ENCODE results near the gene KLHL34.

The KLHL34 gene

DNA sequence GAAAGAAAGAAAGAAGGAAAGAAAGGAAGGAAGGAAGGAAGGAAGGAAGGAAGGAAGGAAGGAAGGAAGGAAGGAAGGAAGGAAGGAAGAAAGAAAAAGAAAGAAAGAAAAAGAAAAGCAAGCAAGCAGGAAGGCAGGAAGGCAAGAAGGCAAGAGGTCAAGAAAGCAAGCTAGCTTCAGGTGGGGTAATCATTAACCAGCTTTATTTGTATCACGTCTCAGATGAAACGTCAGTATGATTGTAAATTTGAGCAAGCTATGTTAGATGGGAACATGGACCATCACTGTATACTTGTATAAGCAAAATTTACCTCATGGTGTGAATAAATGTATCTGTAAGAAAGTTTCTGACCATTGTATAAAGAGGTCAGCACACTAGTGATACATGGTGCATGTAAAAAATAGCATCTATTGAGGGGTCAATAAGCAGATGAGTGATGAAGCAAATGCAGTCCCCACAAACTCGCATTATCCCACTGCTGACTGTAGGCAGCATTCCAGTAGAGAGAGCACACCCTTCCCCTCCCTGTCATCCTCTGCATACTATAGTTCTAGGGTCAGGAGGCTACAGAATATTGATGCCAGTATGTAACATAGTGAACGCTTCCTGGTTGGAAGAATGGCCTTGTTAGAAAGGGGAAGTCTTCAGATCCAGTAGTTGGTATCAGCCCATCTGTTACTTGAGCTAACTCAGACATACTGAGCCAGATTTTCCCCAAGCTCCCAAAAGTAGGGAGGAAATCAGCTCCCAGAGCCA, 16.5 kb upstream of the KLHL34 start:
- H3K4me3 ChIP-seq (ENCODE audit: low read depth in 1 of 2, low read length in 2 of 2): no peak overlapping the region
- no peaks in the 10 kb centered on the region for H3K4me1 ChIP-seq (ENCODE audit: control insufficient read depth in 1 of 2, insufficient read depth in 2 of 2, low read length in 2 of 2)
- H3K27ac ChIP-seq (ENCODE audit: low read length): no peak overlapping the region
- no peaks in the 10 kb centered on the region for H3K36me3 ChIP-seq (ENCODE audit: control insufficient read depth in 1 of 2, insufficient read depth in 2 of 2, low read length in 2 of 2)
- no peaks in the 10 kb centered on the region for H3K9me3 ChIP-seq (ENCODE audit: control insufficient read depth in 1 of 2, low read length in 2 of 2)
- no peaks in the 10 kb centered on the region for H3K27me3 ChIP-seq (ENCODE audit: low read depth, low read length)

GRCh38 chrX:21666679-21667078, 8.5 kb upstream of the KLHL34 start:
- H3K27ac ChIP-seq (ENCODE audit: low read length): no peak overlapping the region
- no peak overlapping the region for H3K4me3 ChIP-seq (ENCODE audit: low read depth in 1 of 2, low read length in 2 of 2)
- H3K27me3 ChIP-seq (ENCODE audit: low read depth, low read length): no peaks in the 10 kb centered on the region
- no peaks in the 10 kb centered on the region for H3K36me3 ChIP-seq (ENCODE audit: control insufficient read depth in 1 of 2, insufficient read depth in 2 of 2, low read length in 2 of 2)
- no peaks in the 10 kb centered on the region for H3K9me3 ChIP-seq (ENCODE audit: control insufficient read depth in 1 of 2, low read length in 2 of 2)
- no peaks in the 10 kb centered on the region for H3K4me1 ChIP-seq (ENCODE audit: control insufficient read depth in 1 of 2, insufficient read depth in 2 of 2, low read length in 2 of 2)

- H3K4me3 ChIP-seq (ENCODE audit: low read depth in 1 of 2, low read length in 2 of 2): no peak overlapping the region
- H3K4me1 ChIP-seq (ENCODE audit: control insufficient read depth in 1 of 2, insufficient read depth in 2 of 2, low read length in 2 of 2): no peaks in the 10 kb centered on the region
- no peak overlapping the region for H3K27ac ChIP-seq (ENCODE audit: low read length)
- H3K36me3 ChIP-seq (ENCODE audit: control insufficient read depth in 1 of 2, insufficient read depth in 2 of 2, low read length in 2 of 2): no peaks in the 10 kb centered on the region
- no peaks in the 10 kb centered on the region for H3K9me3 ChIP-seq (ENCODE audit: control insufficient read depth in 1 of 2, low read length in 2 of 2)
- H3K27me3 ChIP-seq (ENCODE audit: low read depth, low read length): no peaks in the 10 kb centered on the region
Observed at GRCh38 chrX:21666252-21666651, 8.1 kb upstream of the KLHL34 start.

DNA sequence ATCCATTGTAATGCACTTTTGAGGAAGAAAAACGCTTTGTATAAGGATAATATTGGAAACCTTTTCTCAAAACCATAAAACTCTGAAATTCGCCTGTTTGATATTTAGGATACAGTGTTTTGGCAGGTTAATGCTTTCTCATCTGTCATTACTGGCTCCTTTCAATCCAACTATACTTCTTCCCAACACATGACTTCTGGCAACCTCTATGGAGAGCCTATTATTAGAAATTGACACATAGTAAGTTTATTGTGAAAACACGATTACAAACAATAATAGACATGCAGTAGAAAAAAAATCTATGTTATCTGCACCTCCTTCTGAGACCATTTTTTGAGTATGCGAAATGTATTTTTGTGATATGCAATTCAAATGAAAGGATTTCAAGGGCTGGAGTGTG, 4.6 kb upstream of the KLHL34 start:
- no peaks in the 10 kb centered on the region for H3K9me3 ChIP-seq (ENCODE audit: control insufficient read depth in 1 of 2, low read length in 2 of 2)
- H3K36me3 ChIP-seq (ENCODE audit: control insufficient read depth in 1 of 2, insufficient read depth in 2 of 2, low read length in 2 of 2): no peaks in the 10 kb centered on the region
- no peak overlapping the region for H3K27ac ChIP-seq (ENCODE audit: low read length)
- H3K4me1 ChIP-seq (ENCODE audit: control insufficient read depth in 1 of 2, insufficient read depth in 2 of 2, low read length in 2 of 2): no peaks in the 10 kb centered on the region
- no peak overlapping the region for H3K4me3 ChIP-seq (ENCODE audit: low read depth in 1 of 2, low read length in 2 of 2)
- H3K27me3 ChIP-seq (ENCODE audit: low read depth, low read length): no peaks in the 10 kb centered on the region

- H3K27me3 ChIP-seq (ENCODE audit: low read depth, low read length): no peaks in the 10 kb centered on the region
- H3K4me3 ChIP-seq (ENCODE audit: low read depth in 1 of 2, low read length in 2 of 2): no peak overlapping the region
- no peaks in the 10 kb centered on the region for H3K4me1 ChIP-seq (ENCODE audit: control insufficient read depth in 1 of 2, insufficient read depth in 2 of 2, low read length in 2 of 2)
- H3K9me3 ChIP-seq (ENCODE audit: control insufficient read depth in 1 of 2, low read length in 2 of 2): no peaks in the 10 kb centered on the region
- H3K36me3 ChIP-seq (ENCODE audit: control insufficient read depth in 1 of 2, insufficient read depth in 2 of 2, low read length in 2 of 2): no peaks in the 10 kb centered on the region
- H3K27ac ChIP-seq (ENCODE audit: low read length): no peak overlapping the region
Observed at GRCh38 chrX:21661316-21661715, 3.2 kb upstream of the KLHL34 start.

DNA sequence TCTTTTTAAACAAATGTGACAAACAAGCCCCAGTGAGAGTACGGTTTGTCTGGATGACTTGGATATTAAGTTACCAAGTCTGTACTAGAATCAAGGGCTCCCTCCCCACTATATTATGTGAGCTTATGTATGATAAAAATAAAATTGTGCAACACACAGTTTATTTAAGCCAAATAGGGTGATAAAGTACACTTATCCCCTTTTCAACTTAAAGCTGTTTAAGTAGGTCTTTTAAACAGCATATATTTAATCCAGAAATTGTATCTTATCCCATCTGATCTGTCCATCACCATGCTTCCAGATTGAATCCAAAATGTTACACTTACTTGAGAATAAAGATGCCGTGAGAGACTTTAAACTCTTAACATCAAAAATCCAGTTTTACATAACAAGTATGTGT, 2.0 kb upstream of the KLHL34 start:
- H3K27ac ChIP-seq (ENCODE audit: low read length): no peak overlapping the region
- H3K4me1 ChIP-seq (ENCODE audit: control insufficient read depth in 1 of 2, insufficient read depth in 2 of 2, low read length in 2 of 2): no peaks in the 10 kb centered on the region
- no peaks in the 10 kb centered on the region for H3K27me3 ChIP-seq (ENCODE audit: low read depth, low read length)
- no peak overlapping the region for H3K4me3 ChIP-seq (ENCODE audit: low read depth in 1 of 2, low read length in 2 of 2)
- H3K36me3 ChIP-seq (ENCODE audit: control insufficient read depth in 1 of 2, insufficient read depth in 2 of 2, low read length in 2 of 2): no peaks in the 10 kb centered on the region
- H3K9me3 ChIP-seq (ENCODE audit: control insufficient read depth in 1 of 2, low read length in 2 of 2): no peaks in the 10 kb centered on the region

DNA sequence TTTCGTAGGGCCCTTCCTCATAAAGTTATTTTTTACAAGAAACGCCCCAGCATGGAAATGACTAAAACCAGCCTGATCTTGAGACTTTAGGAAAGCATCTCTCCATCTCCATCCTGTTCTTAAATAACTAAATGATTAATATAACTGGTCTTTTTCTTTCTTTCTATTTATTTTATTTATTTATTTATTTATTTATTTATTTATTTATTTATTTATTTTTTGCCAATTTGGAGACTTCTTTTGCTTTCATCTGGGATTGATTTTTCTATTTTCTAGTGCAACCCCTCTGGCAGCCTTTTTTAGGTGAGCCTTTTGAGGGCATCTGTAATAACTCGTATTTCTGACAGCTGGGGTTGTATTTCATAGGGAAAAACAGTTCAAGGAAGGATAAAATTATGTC, 1.2 kb upstream of the KLHL34 start:
- Histone ChIP-seq H3K9me3 (ENCODE audit: control insufficient read depth in 1 of 2, low read length in 2 of 2) (no peaks in the 10 kb centered on the region), H3K4me3 (ENCODE audit: low read depth in 1 of 2, low read length in 2 of 2) (no peak overlapping the region), H3K27me3 (ENCODE audit: low read depth, low read length) (no peaks in the 10 kb centered on the region), H3K4me1 (ENCODE audit: control insufficient read depth in 1 of 2, insufficient read depth in 2 of 2, low read length in 2 of 2) (no peaks in the 10 kb centered on the region), H3K36me3 (ENCODE audit: control insufficient read depth in 1 of 2, insufficient read depth in 2 of 2, low read length in 2 of 2) (no peaks in the 10 kb centered on the region), H3K27ac (ENCODE audit: low read length) (no peak overlapping the region)

DNA sequence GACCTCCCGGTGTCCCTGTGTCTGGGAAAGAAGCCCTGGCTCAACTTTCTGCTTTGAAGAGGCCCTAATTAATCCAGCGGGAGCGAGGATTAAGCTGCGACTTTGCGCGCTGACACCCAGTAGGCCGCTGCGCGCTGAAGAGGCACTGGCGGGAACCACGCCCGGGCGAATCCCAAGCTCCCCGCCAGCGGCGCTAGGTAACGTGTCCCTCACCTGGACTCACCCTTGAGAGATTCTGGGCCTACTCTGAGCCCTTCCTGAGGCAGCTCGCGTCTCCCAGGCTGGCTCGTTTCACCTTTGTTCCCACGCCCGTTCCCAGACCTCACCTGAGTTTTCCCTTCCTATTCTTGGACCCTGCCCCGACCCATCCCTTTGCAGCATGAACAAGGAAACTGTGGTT, 616 bp upstream of the KLHL34 start:
- H3K36me3 ChIP-seq (ENCODE audit: control insufficient read depth in 1 of 2, insufficient read depth in 2 of 2, low read length in 2 of 2): no peaks in the 10 kb centered on the region
- no peaks in the 10 kb centered on the region for H3K27me3 ChIP-seq (ENCODE audit: low read depth, low read length)
- no peak overlapping the region for H3K27ac ChIP-seq (ENCODE audit: low read length)
- H3K4me3 ChIP-seq (ENCODE audit: low read depth in 1 of 2, low read length in 2 of 2): peak overlapping the region in 1 of 2 donors; percentile 47
- no peaks in the 10 kb centered on the region for H3K9me3 ChIP-seq (ENCODE audit: control insufficient read depth in 1 of 2, low read length in 2 of 2)
- H3K4me1 ChIP-seq (ENCODE audit: control insufficient read depth in 1 of 2, insufficient read depth in 2 of 2, low read length in 2 of 2): no peaks in the 10 kb centered on the region

DNA sequence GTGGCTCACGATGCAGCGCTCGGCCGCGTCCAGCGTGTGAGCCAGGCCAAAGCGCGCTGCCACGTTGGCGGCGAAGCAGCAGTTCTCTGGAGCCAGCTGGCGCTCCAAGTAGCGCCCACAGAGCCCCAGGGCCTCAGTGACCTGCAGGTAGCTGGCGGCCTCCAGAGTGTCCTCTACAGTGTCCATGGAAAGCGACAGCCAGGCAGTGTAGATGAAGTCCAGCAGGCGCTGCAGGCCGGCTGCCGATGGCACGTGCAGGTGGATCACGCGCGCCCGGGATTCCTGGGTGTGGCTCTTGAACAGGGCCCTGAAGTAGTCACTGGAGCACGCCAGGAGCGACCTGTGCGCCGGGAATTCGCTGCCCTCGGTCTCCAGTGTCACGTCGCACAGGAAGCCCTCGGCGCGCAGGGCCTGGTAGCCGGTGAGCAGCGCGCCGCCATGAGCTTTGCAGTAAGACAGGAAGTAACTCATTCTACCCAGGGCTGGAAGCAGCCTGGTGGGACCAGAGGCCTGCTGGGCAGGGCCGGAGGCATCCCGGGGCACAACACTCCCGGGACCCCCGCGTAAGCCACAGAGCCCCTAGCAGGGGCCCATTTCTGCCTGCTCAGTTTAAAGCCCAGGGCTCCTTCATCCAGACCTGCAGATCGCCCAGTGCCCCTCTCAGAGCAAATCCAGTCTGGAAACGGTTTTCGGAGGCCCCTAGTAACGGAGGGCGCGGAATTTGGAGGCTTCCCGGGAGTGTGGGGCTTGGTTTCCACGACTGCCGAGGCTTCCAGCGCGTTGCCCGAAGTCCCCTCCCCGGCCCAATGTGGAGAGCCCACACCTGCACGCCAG, 595 bp downstream of the KLHL34 start:
- no peak overlapping the region for H3K27ac ChIP-seq (ENCODE audit: low read length)
- H3K36me3 ChIP-seq (ENCODE audit: control insufficient read depth in 1 of 2, insufficient read depth in 2 of 2, low read length in 2 of 2): no peaks in the 10 kb centered on the region
- no peaks in the 10 kb centered on the region for H3K27me3 ChIP-seq (ENCODE audit: low read depth, low read length)
- H3K4me1 ChIP-seq (ENCODE audit: control insufficient read depth in 1 of 2, insufficient read depth in 2 of 2, low read length in 2 of 2): no peaks in the 10 kb centered on the region
- H3K9me3 ChIP-seq (ENCODE audit: control insufficient read depth in 1 of 2, low read length in 2 of 2): no peaks in the 10 kb centered on the region
- peak overlapping the region in 1 of 2 donors; percentile 47 for H3K4me3 ChIP-seq (ENCODE audit: low read depth in 1 of 2, low read length in 2 of 2)

DNA sequence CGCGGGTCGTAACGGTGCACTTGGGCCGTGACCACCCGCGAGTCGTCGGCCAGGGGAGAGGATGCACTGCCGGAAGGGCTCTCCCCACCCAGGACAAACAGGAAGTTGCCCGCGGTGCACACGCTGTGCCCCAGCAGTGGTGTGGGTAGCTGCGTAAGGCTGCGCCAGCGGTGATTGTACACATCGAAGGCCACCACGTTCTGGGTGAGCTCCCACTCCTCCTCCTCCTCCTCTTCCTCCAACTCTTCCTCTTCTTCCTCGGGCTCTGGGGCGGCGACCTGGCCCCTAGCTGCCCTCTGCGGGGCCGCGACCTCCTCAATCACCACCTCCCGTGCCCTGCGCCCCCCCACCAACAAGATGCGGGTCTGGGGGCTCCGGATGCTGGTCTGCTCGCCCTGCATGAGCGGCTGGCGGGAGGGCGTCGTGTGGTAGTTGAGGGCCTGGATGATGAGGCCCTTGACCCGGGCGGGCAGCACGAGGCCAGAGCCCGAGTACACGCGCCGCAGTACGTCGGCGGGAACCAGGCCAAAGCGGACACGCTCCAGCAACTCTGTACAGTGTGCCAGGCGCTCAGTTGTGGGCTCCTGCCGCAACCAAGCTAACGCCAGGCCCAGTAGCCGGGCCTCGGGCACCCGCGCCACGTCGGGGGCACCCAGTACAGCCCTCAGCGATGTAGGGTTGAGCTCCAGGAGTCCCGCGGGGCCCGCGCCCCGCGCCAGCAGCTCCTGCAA, 1.4 kb downstream of the KLHL34 start:
- H3K27me3 ChIP-seq (ENCODE audit: low read depth, low read length): no peaks in the 10 kb centered on the region
- H3K9me3 ChIP-seq (ENCODE audit: control insufficient read depth in 1 of 2, low read length in 2 of 2): no peaks in the 10 kb centered on the region
- H3K36me3 ChIP-seq (ENCODE audit: control insufficient read depth in 1 of 2, insufficient read depth in 2 of 2, low read length in 2 of 2): no peaks in the 10 kb centered on the region
- H3K4me1 ChIP-seq (ENCODE audit: control insufficient read depth in 1 of 2, insufficient read depth in 2 of 2, low read length in 2 of 2): no peaks in the 10 kb centered on the region
- no peak overlapping the region for H3K27ac ChIP-seq (ENCODE audit: low read length)
- peak overlapping the region in 1 of 2 donors; percentile 40 for H3K4me3 ChIP-seq (ENCODE audit: low read depth in 1 of 2, low read length in 2 of 2)

GRCh38 chrX:21655901-21656586, 2.1 kb downstream of the KLHL34 start:
- no peaks in the 10 kb centered on the region for H3K27me3 ChIP-seq (ENCODE audit: low read depth, low read length)
- no peaks in the 10 kb centered on the region for H3K36me3 ChIP-seq (ENCODE audit: control insufficient read depth in 1 of 2, insufficient read depth in 2 of 2, low read length in 2 of 2)
- peak overlapping the region in 1 of 2 donors; percentile 40 for H3K4me3 ChIP-seq (ENCODE audit: low read depth in 1 of 2, low read length in 2 of 2)
- no peaks in the 10 kb centered on the region for H3K4me1 ChIP-seq (ENCODE audit: control insufficient read depth in 1 of 2, insufficient read depth in 2 of 2, low read length in 2 of 2)
- H3K27ac ChIP-seq (ENCODE audit: low read length): no peak overlapping the region
- no peaks in the 10 kb centered on the region for H3K9me3 ChIP-seq (ENCODE audit: control insufficient read depth in 1 of 2, low read length in 2 of 2)
